ENCODE data around the gene SOX15. TPM values are rescaled to one million over a fixed set of nuclear protein-coding genes. Genes with fewer than 3 reads are reported as not detected.

Gene SOX15
- total RNA-seq, 4 donors from 2014 or later, result 68.0 to 140 (median 102) TPM

DNA sequence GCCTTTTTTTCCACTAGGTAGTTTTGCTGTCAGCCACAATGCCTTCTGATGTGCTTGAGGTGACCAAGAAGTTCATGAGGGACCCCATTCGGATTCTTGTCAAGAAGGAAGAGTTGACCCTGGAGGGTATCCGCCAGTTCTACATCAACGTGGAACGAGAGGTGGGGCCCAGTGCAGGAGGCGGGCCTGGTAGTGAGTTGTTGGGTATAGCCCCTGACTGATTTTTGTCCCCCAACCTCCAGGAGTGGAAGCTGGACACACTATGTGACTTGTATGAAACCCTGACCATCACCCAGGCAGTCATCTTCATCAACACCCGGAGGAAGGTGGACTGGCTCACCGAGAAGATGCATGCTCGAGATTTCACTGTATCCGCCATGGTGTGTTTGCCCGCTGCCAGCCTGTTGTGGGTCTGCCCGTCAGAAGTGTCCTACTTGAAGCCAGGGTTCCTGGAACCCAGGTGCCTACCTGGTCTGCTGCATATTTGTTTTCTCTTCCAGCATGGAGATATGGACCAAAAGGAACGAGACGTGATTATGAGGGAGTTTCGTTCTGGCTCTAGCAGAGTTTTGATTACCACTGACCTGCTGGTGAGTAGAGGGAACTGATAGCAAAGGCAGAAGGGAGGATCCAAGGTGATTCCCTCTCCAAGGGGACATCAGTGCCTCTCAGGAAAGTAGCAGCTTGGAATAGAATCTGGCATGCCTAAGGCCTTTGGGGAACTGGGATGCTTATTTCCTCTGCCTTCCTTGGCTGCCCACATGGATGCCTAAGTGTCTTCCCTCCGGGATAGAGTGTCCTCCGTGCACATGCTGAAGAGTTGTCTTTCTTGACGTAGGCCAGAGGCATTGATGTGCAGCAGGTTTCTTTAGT is 12.3 kb downstream of the SOX15 start:
- no peak overlapping the region for H3K27ac ChIP-seq
- no peaks in the 10 kb centered on the region for H3K9me3 ChIP-seq
- H3K36me3 ChIP-seq, result peaks cover 52% of the 10 kb centered on the region
- no peak overlapping the region for H3K4me3 ChIP-seq
- H3K4me1 ChIP-seq, result peaks cover 85% of the 10 kb centered on the region
- 84% methylated on average over 16 of the region's 17 CpGs for WGBS
- no peak for DNase-seq (ENCODE audit: low spot score in 2 of 2)
- no peaks in the 10 kb centered on the region for H3K27me3 ChIP-seq
- TF ChIP-seq, protein P1, sequence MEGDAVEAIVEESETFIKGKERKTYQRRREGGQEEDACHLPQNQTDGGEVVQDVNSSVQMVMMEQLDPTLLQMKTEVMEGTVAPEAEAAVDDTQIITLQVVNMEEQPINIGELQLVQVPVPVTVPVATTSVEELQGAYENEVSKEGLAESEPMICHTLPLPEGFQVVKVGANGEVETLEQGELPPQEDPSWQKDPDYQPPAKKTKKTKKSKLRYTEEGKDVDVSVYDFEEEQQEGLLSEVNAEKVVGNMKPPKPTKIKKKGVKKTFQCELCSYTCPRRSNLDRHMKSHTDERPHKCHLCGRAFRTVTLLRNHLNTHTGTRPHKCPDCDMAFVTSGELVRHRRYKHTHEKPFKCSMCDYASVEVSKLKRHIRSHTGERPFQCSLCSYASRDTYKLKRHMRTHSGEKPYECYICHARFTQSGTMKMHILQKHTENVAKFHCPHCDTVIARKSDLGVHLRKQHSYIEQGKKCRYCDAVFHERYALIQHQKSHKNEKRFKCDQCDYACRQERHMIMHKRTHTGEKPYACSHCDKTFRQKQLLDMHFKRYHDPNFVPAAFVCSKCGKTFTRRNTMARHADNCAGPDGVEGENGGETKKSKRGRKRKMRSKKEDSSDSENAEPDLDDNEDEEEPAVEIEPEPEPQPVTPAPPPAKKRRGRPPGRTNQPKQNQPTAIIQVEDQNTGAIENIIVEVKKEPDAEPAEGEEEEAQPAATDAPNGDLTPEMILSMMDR (IDR thresholded peaks at IDR 0.05), result no peak
- TF ChIP-seq EP300 (IDR thresholded peaks at IDR 0.05) (no peak), POLR2A (IDR thresholded peaks at IDR 0.05) (no peak), POLR2AphosphoS5 (IDR thresholded peaks at IDR 0.05) (no peak)

- WGBS, result 81% methylated on average over 14 of the region's 14 CpGs
- DNase-seq (ENCODE audit: low spot score in 2 of 2), result no peak
- Histone ChIP-seq H3K4me1 (peaks cover 83% of the 10 kb centered on the region), H3K27me3 (no peaks in the 10 kb centered on the region), H3K9me3 (no peaks in the 10 kb centered on the region), H3K27ac (no peak overlapping the region), H3K4me3 (no peak overlapping the region), H3K36me3 (peaks cover 52% of the 10 kb centered on the region)
- TF ChIP-seq, protein P1 (IDR thresholded peaks at IDR 0.05), result no peak
- TF ChIP-seq EP300 (IDR thresholded peaks at IDR 0.05) (no peak), POLR2A (IDR thresholded peaks at IDR 0.05) (no peak), POLR2AphosphoS5 (IDR thresholded peaks at IDR 0.05) (no peak)
These were observed 13.4 kb downstream of the SOX15 start for GRCh38 chr17:7576432-7576937.

DNA sequence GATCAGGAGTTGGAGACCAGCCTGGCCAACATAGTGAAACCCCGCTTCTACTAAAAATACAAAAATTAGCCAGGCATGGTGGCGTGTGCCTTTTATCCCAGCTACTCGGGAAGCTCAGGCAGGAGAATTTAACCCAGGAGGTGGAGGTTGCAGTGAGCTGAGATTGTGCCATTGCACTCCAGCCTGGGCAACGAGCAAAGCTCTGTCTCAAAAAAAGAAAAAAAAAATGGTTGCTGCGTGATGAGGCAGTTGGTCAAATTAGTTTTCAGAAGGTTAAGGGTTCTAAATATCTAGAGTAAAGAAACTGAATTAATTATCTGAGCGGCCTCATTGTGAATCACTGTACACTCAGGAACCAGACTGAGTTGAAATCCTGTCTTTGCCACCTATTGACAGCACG is 13.9 kb downstream of the SOX15 start:
- H3K36me3 ChIP-seq, result peaks cover 56% of the 10 kb centered on the region
- H3K4me1 ChIP-seq, result peaks cover 80% of the 10 kb centered on the region
- peak overlapping the region; percentile 3 for H3K4me3 ChIP-seq
- no peaks in the 10 kb centered on the region for H3K9me3 ChIP-seq
- no peaks in the 10 kb centered on the region for H3K27me3 ChIP-seq
- WGBS, result 71% methylated on average over 7 of the region's 7 CpGs
- H3K27ac ChIP-seq, result no peak overlapping the region
- TF ChIP-seq POLR2A (IDR thresholded peaks at IDR 0.05) (no peak), POLR2AphosphoS5 (IDR thresholded peaks at IDR 0.05) (no peak), EP300 (IDR thresholded peaks at IDR 0.05) (no peak)
- TF ChIP-seq, protein P1 (IDR thresholded peaks at IDR 0.05), result no peak
- no peak for DNase-seq (ENCODE audit: low spot score in 2 of 2)

- H3K36me3 ChIP-seq, result peaks cover 61% of the 10 kb centered on the region
These were observed 14.4 kb downstream of the SOX15 start for GRCh38 chr17:7575481-7575883.

More at GRCh38 chr17:7575481-7575883, 14.4 kb downstream of the SOX15 start:
- peaks cover 76% of the 10 kb centered on the region for H3K4me1 ChIP-seq
- peak overlapping the region; percentile 3 for H3K4me3 ChIP-seq
- H3K9me3 ChIP-seq, result no peaks in the 10 kb centered on the region
- TF ChIP-seq, protein P1 (IDR thresholded peaks at IDR 0.05), result no peak
- no peak for TF ChIP-seq POLR2AphosphoS5 (IDR thresholded peaks at IDR 0.05)
- TF ChIP-seq POLR2A (IDR thresholded peaks at IDR 0.05), result no peak
- TF ChIP-seq EP300 (IDR thresholded peaks at IDR 0.05), result no peak
- H3K27me3 ChIP-seq, result no peaks in the 10 kb centered on the region
- peak overlapping the region; percentile 2 for H3K27ac ChIP-seq
- no peak for DNase-seq (ENCODE audit: low spot score in 2 of 2)
- WGBS, result 89% methylated on average over 1 of the region's 1 CpG

All from suprapubic skin (tissue), 4 donors.